ENCODE results near the gene ATAD1.

The ATAD1 gene

GRCh38 chr10:87715552-87716347, 102.3 kb downstream of the ATAD1 start:
- no peak overlapping the region for H3K4me3 ChIP-seq (ENCODE audit: control insufficient read depth, low read depth, low read length)
- DNase-seq (ENCODE audit: low read depth) = no peak
- TF ChIP-seq, protein P1, sequence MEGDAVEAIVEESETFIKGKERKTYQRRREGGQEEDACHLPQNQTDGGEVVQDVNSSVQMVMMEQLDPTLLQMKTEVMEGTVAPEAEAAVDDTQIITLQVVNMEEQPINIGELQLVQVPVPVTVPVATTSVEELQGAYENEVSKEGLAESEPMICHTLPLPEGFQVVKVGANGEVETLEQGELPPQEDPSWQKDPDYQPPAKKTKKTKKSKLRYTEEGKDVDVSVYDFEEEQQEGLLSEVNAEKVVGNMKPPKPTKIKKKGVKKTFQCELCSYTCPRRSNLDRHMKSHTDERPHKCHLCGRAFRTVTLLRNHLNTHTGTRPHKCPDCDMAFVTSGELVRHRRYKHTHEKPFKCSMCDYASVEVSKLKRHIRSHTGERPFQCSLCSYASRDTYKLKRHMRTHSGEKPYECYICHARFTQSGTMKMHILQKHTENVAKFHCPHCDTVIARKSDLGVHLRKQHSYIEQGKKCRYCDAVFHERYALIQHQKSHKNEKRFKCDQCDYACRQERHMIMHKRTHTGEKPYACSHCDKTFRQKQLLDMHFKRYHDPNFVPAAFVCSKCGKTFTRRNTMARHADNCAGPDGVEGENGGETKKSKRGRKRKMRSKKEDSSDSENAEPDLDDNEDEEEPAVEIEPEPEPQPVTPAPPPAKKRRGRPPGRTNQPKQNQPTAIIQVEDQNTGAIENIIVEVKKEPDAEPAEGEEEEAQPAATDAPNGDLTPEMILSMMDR (IDR thresholded peaks at IDR 0.05; ENCODE audit: control insufficient read depth, insufficient read depth, low read depth, low read length, missing control alignments) = no peak

GRCh38 chr10:87713707-87714106, 104.3 kb downstream of the ATAD1 start:
- TF ChIP-seq, protein P1 (IDR thresholded peaks at IDR 0.05; ENCODE audit: control insufficient read depth, insufficient read depth, low read depth, low read length, missing control alignments) = no peak
- no peak for DNase-seq (ENCODE audit: low read depth)
- no peak overlapping the region for H3K4me3 ChIP-seq (ENCODE audit: control insufficient read depth, low read depth, low read length)

DNA sequence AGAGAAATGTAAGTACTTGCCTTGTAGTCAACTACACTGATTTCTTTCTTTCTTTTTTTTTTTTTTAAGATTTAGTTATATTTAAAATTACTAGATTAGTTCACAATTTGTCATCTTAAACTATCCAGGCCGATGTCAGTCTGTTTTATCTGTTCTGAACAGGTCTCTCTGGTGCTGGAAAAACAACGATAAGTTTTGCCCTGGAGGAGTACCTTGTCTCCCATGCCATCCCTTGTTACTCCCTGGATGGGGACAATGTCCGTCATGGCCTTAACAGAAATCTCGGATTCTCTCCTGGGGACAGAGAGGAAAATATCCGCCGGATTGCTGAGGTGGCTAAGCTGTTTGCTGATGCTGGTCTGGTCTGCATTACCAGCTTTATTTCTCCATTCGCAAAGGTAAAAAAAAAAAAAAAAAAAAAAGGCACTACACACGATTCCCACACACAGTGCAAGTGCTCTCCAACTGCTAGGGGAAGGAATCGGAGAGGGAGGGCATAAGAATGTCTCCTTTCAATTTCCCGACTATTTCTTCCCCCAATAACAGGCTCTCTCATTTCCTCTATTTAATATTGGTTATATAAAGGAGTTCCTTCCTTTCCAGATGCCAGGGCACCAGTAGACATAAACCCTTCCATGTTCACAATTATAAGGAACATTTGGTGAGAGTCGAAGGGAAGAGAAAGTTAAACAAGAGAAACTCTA, 105.0 kb downstream of the ATAD1 start:
- no peak overlapping the region for H3K4me3 ChIP-seq (ENCODE audit: control insufficient read depth, low read depth, low read length)
- DNase-seq (ENCODE audit: low read depth) = no peak
- TF ChIP-seq, protein P1 (IDR thresholded peaks at IDR 0.05; ENCODE audit: control insufficient read depth, insufficient read depth, low read depth, low read length, missing control alignments) = no peak

DNA sequence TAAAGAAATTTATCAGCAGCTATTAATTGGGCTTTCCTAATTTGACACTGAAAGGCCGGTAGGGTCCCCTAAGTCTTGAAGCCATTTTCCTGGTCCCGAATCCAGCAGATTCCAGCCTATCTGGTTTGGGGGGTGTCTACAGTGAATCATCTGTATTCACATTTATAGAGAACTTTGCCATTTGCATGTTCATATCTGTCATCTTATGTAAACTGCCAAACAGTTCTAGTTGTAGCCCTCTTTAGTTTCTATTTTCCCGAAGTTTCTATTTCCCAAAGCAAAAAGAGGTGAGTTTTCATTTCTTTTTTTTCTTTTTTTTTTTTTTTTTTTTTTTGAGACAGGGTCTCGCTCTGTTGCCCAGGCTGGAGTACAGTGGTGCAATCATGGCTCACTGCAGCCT, 110.8 kb downstream of the ATAD1 start:
- TF ChIP-seq, protein P1 (IDR thresholded peaks at IDR 0.05; ENCODE audit: control insufficient read depth, insufficient read depth, low read depth, low read length, missing control alignments) = no peak
- DNase-seq (ENCODE audit: low read depth) = no peak
- H3K4me3 ChIP-seq (ENCODE audit: control insufficient read depth, low read depth, low read length) = no peak overlapping the region

DNA sequence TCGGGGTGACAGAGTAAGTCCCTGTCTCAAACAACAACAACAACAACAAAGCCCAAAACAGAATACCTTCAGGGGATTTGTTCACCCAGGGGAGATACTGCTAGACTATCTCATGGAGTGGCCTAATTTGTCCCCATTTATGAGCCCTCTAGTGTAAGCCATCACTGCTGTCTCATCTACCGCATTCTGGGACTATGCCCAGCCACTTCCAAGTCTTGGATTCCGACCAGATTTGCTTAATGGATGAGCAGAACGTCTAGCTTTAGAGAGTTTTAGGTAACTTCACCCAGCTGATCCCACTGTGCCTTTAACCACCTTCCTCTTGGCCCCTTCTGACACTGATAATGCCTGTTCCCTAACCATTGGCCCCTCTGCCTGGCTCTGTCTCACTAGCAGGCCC, 111.3 kb downstream of the ATAD1 start:
- no peak for DNase-seq (ENCODE audit: low read depth)

DNA sequence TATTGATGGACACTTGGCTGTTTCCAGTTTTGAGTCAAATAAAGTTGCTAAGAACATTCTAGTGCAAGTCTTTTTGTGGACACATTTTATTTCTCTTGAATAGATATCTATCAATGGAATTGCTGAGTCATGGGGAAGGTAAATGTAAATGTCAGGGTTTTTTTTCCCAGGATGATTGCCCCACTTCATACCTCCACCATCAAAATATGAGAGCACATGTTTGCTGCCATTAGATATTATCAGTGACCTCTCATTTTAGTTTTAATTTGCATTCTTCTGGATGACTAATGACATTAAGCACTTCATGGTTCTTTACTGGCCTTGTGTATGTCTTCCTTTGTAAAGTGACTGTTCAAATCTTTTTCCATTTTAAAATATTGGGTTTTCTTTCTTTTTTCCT, 112.7 kb downstream of the ATAD1 start:
- H3K4me3 ChIP-seq (ENCODE audit: control insufficient read depth, low read depth, low read length) = no peak overlapping the region
- peak; percentile 24 for DNase-seq (ENCODE audit: low read depth)

More for the DNA sequence above, 111.3 kb downstream of the ATAD1 start:
- TF ChIP-seq, protein P1 (IDR thresholded peaks at IDR 0.05; ENCODE audit: control insufficient read depth, insufficient read depth, low read depth, low read length, missing control alignments) = no peak
- H3K4me3 ChIP-seq (ENCODE audit: control insufficient read depth, low read depth, low read length) = no peak overlapping the region

More for the DNA sequence above, 112.7 kb downstream of the ATAD1 start:
- TF ChIP-seq, protein P1 (IDR thresholded peaks at IDR 0.05; ENCODE audit: control insufficient read depth, insufficient read depth, low read depth, low read length, missing control alignments) = no peak
